Activated CD4-positive, CD25-positive, alpha-beta regulatory T cell treated with anti-CD3 and anti-CD28 coated beads, Interleukin-2, amount 50 U/mL, for 24 hours (primary cell): Measurements from ENCODE around the gene TK1.
A peak's percentile ranks its signal among the peaks of the same experiment; 100 is the strongest.
"Not testable (repeated sequence)": the region's sequence is repeated elsewhere in the genome, so short reads cannot be mapped to it uniquely, and the experiment has no call there.

Source experiments
- ATAC-seq, 2 donors: fragments of 150-1000 bp; cut with Tn5 transposase; one replicate each; pipeline ENCODE4 v1.10.0; 2021; ENCODE audit warnings: mild to moderate bottlenecking in 1 of 2, moderate library complexity in 1 of 2

Gene TK1

DNA sequence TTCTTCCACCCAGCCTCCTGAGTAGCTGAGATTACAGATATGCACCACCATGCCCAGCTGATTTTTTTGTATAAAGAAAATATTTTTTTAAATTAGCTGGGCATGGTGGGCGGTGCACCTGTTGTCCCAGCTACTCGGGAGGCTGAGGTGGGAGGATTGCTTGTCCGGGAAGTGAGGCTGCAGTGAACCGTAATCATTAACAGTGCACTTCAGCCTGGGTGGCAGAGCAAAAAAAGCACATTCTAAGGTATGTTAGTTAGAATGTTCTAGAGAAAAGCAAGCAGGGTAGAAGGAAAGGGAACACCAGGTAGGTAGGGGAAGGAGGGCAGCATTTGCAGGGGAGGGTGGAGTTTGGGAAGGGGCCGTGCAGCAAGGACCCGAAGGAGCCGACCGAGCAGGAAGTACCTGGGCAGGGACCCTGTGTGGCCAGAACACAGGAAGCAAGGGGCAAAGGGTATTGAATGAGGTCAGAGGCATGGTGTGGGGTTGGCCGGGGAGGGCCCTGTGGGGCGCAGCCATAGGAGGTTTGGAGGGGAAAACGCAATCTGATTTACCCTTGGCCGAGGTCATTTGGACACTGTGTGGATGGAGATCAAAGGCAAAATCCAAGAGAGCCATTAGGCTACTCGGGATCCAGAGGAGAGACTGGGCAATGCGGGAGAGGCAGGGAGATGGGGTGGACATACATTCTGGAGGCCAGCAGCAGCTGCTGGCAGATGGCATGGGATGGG is 38.4 kb downstream of the TK1 start:
- no peak for ATAC-seq

DNA sequence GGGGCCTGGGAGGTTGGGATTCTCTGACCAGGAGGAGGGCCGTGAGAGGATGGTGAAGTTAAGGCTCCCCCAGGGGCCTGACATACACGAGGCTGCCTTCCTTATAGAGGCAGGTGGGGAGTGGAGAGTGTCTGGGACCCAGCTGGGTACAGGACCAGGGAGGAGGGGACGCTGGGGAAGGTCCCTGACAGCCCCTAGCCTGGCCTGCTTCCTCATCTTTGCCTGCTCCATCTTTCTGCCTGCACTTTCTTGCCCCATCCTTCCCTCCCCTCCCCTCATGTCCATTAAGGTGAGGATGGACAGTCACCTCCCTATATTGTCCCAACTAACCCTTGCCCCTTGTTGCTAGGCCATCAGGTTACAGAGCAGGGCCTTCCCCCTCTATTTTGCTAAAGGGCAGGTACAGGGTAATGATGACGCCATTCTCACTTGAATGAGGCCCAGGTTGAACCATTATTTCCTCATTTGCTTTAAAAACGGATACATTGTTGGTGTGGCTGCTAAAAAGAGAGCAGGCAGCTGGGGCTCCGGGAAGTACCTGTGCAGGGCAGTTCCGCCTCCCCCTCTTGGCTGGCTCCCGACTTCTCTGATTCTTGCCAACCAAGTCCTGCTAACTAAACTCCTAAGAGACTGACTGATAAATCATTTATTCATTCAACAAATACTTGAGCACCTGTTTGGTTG is 39.4 kb downstream of the TK1 start:
- peak; percentile 44 to 46 for ATAC-seq

DNA sequence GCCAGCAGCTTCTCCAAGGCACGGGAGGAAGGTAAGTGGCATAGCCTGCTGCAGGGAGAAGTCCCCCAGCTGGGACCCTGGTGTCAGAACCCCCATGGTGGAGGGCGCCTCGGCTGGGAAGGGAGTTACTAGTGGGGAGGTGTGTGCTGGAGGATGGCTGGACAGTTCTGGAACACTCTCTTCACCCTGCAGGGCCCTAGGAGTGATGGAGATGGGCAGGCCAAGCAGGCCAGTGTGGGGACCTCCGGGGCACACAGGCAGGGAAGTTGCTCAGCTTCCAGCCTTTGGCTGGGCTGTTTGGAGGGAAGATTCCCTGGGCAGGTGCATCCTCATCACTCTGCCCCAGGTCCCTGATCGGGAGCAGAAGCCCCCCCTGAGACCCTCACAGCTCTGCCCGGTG is 40.0 kb downstream of the TK1 start:
- ATAC-seq = no peak

- no peak for ATAC-seq
Observed at GRCh38 chr17:78146471-78146869, 40.4 kb downstream of the TK1 start.

GRCh38 chr17:78144736-78145641 is 41.9 kb downstream of the TK1 start:
- ATAC-seq = no peak

- ATAC-seq = no peak
Observed at GRCh38 chr17:78144147-78144719, 42.6 kb downstream of the TK1 start.

DNA sequence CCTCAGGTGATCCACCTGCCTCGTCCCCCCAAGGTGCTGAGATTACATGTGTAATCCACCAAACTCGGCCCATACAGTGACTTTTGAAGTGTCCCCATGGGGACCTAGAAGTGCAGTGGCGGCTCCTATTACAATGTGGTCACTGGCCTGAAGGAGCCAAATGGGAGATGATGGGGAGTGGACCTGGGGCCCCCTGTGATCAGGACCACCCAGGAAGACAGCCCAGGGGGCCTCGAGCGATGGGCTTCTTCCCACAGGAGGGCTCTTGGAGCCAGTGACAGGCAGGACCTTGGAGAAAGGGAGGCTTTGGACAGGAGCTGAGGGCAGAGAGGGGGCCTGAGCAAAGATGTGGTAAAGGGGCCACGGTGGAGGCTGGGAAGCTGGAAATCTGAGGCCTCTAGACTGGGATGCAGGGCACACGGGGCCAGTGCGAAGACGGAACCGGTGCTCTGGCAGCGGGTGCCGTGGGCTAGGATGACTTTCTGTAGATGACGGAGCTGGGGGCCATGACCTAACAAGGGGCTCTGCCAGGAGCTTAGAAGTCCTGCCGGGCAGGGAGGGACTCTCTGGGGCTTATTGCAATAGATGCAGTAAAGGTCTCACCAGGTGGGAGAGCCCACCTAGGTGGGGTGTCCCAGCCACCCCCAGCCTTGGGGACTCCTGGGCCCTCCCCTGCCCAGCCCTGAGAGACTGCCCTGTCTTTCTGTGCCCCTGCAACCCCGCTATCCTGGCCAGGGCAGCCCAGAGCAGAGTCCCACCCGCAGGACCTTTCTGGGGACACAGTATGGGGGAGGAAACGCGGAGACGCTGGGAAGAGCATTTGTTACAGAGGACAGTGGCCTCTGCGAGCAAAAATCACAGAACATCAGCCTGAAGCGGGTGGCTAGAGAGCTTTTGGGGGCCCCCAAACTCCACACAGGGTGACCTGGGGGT is 43.4 kb downstream of the TK1 start:
- no peak for ATAC-seq

DNA sequence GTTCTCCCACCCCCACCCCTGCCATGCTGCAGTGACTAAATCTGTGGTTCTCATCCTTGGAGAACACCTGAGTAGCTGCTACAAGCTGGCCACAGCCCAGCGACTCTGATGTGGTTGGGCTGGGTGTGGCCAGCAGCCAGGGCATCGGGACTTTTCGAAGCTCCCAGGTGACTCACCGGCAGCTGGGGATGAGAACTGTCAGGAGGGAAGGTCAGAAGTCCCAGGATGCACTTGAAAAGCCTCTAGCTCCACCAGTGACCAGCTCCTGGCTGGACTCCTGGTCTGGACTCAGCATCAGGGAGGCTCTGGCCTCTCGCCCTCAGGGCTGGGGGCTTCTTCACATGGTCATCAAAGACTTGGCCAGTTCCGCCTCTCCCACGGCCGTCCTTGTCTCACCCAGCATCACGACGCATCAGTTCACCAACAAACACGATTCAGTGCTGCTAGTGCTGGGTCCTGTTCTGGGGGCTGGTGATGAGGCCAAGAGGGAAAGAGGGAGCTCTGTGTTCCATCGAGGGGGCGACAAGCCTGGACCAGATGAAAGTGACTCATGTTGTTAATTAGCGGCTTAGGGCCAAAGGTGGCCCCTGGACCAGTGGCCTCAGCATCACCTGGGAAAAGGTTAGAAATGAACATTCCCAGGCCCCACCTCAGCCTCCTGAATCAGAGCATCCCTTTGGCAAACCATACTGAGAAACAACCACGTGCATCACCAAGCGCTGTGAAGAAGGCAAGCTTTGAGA is 44.6 kb downstream of the TK1 start:
- ATAC-seq = no peak

DNA sequence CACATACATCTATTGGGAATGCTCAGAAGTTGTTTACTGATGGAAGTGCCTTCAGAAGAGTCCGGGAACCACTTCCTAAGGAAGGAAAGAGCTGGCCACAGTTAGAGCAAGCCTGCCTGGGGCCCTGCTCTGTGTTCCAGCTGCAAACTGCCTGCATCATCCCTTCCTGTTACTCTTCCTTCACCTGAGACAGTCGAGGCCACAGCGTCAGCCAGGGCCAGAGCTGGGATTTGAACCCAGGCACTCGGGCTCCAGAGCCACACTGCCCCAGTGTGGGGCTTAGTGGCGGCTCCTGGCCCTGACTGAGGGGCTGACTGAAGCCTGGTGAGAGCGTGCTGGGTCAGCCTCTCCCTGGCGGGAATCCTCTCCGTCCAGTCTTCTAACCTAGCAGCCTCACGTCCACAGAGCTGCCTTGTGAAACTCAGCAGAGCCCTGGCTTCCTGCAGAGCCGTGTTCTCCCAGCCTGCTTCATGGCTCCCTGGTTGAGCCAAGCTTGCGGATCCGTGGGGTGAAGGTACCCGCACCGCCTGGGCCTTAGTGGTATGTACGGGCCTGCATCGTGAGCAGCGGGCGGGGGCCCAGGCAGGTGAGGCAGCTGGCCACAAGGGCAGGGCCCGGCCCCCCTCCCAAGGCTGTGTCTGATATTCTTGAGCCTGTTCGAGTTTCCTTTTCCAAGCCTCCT is 45.3 kb downstream of the TK1 start:
- ATAC-seq = no peak

- ATAC-seq = peak; percentile 85 to 88
Observed at GRCh38 chr17:78140169-78141051, 46.4 kb downstream of the TK1 start.

GRCh38 chr17:78139861-78140168 is 47.0 kb downstream of the TK1 start:
- ATAC-seq = not testable (repeated sequence)

- ATAC-seq = no peak
Observed at GRCh38 chr17:78138204-78139060, 48.4 kb downstream of the TK1 start.

GRCh38 chr17:78137392-78138203 is 49.3 kb downstream of the TK1 start:
- peak in 1 of 2 donors; percentile 6 for ATAC-seq

DNA sequence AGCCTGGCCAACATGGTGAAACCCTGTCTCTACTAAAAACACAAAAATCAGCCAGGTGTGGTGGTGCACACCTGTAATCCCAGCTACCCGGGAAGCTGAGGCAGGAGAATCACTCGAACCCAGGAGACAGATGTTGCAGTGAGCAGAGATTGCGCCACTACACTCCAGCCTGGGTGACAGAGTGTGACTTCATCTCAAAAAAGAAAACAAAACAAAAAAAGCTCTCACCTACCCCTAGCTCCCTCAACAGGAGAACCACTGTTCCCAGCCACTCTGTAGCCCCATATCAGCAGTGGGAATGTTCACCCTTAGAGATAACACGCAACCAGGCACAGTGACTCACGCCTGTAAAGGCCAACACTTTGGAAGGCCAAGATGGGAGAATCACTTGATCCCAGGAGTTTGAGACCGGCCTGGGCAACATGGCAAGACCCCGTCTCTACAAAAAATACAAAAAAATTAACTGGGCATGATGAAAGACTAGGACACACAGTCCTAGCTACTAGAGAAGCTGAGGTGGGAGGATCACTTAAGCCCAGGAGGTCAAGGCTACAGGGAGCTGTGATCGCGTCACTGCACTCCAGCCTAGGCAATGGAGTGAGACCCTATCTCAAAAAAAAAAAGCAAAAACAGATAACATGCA is 50.9 kb downstream of the TK1 start:
- ATAC-seq = no peak

GRCh38 chr17:78134899-78135385 is 51.9 kb downstream of the TK1 start:
- no peak for ATAC-seq

- ATAC-seq = peak; percentile 30 to 46
Observed at GRCh38 chr17:78133971-78134898, 52.6 kb downstream of the TK1 start.
